Activated T-cell treated with anti-CD3 and anti-CD28 coated beads, Interleukin-2, amount 50 U/mL, for 72 hours (primary cell): ENCODE measurements around the gene VWA5A. TPM values are rescaled to one million over a fixed set of nuclear protein-coding genes. Genes with fewer than 3 reads are reported as not detected.

Experiments used
- ATAC-seq, 2 donors: fragments of 150-1000 bp; cut with Tn5 transposase; replicated peaks in 1 of 2; 2 replicates each; pipeline ENCODE4 v1.10.0; 2021; ENCODE audit warnings: moderate library complexity in 2 of 2, mild to moderate bottlenecking in 1 of 2
- DNase-seq, 2 donors: peaks; one replicate each; pipeline ENCODE4 v3.0.0; 2021 to 2022; ENCODE audit warnings: mixed read lengths in 1 of 2
- H3K27ac Mint-ChIP-seq: one replicate; pipeline ENCODE4 v1.8.0; 2022; ENCODE audit warnings: mild to moderate bottlenecking, moderate library complexity, mixed read lengths
- H3K27me3 Mint-ChIP-seq: one replicate; pipeline ENCODE4 v1.8.0; 2022; ENCODE audit warnings: low read depth, mixed read lengths
- H3K36me3 Mint-ChIP-seq, 2 donors: one replicate each; pipeline ENCODE4 v1.8.0; 2022; ENCODE audit warnings: mixed read lengths in 2 of 2, mild to moderate bottlenecking in 1 of 2; ENCODE audit not compliant: insufficient read depth in 2 of 2
- H3K4me1 Mint-ChIP-seq: one replicate; pipeline ENCODE4 v1.8.0; 2022; ENCODE audit warnings: low read depth, mixed read lengths
- H3K4me3 Mint-ChIP-seq, 2 donors: one replicate each; pipeline ENCODE4 v1.8.0; 2022; ENCODE audit warnings: mild to moderate bottlenecking in 2 of 2, mixed read lengths in 2 of 2, moderate library complexity in 2 of 2
- H3K9me3 Mint-ChIP-seq, 2 donors: one replicate each; pipeline ENCODE4 v1.8.0; 2022; ENCODE audit warnings: mixed read lengths in 2 of 2
- total RNA-seq, 2 donors: library from RNA; stranded (reverse); gene quantifications; one replicate each; pipeline ENCODE4 v1.2.3, GENCODE V29; 2022

Gene VWA5A
- total RNA-seq, 2 donors from 2014 or later: 14.2 to 19.0 TPM

DNA sequence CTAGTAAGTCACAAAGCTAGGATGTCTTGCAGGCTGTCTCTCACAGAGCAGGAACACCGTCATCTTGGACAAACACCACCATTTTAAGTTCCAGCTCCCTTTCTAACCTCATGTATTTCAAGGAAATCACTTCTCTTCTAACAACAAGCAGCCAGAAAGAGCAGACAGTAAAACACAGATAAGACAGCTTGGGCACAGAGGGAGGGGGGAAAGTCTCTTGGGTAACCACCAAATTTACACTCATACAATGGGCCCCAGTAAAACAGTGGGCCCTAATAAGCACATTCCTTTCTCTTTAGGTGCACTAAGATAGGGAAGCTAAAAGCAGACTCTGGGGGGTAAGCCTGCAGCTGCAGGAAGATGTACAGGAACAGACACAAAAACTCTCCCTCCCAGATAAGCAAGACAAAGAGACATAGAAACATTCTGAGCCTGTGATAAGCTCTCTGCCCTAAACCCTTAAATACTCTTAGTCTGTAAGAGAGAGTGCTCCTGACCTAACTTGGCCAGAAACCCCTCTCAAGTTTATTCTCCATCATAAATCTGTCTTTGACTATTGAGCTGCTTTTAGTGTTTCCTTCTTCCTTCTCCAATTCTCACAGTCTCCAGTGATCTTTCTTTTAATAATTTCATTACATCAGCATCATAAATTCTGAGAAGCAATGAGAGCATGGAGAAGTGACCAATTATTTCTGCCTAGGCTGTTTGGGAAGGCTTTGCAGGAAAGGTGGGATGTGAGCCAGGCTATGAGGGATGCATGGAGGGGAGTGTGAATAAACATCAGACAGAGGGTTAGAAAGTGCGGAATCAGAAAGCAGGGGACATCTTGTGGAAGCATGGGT is 75.3 kb downstream of the VWA5A start:
- no peak overlapping the region for H3K27ac Mint-ChIP-seq
- no peak for ATAC-seq
- no peak for DNase-seq
- H3K4me3 Mint-ChIP-seq: no peak overlapping the region
- H3K4me1 Mint-ChIP-seq: no peaks in the 10 kb centered on the region
- H3K36me3 Mint-ChIP-seq: no peaks in the 10 kb centered on the region
- peaks cover 20% of the 10 kb centered on the region for H3K27me3 Mint-ChIP-seq
- no peaks in the 10 kb centered on the region for H3K9me3 Mint-ChIP-seq

DNA sequence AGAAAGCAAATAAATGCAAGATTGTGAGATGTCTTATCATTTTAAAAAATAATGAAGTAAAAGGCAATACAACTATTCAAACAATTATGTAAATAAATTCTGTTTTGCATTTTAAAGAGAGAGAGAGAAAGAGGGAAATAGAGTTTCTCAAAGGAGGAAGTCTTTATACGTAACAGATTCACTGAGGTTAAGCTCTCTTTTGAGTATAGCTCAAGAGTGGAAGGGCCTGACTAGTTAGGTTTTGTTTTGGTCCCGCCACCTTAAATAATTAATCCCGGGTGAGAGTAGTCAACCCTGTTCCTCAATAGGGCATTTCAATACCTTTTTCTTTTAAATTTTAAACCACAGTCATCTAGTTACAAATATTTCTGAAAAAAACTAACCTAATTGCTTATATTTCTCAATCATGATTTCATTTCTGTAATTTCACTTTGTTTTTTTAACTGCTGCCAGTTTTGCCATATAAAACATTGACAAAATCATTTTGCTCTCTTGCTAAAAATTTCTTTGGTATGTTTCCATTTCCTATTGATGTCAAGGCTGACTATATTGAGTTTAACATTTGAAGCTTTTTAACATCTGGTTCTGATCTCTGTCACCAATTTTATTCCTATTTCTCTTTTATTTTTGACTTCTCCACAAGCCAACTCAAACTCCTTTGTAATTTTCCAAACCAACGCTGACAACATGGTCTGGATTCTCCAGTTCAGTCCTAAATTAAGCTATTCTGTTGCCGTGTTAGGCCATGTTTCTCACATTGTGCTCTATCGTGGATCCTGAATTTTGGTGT is 78.2 kb downstream of the VWA5A start:
- Mint-ChIP-seq H3K27ac (no peak overlapping the region), H3K27me3 (peaks cover 17% of the 10 kb centered on the region), H3K4me3 (no peak overlapping the region), H3K4me1 (no peaks in the 10 kb centered on the region), H3K9me3 (no peaks in the 10 kb centered on the region), H3K36me3 (no peaks in the 10 kb centered on the region)
- DNase-seq (no peak), ATAC-seq (no peak)

DNA sequence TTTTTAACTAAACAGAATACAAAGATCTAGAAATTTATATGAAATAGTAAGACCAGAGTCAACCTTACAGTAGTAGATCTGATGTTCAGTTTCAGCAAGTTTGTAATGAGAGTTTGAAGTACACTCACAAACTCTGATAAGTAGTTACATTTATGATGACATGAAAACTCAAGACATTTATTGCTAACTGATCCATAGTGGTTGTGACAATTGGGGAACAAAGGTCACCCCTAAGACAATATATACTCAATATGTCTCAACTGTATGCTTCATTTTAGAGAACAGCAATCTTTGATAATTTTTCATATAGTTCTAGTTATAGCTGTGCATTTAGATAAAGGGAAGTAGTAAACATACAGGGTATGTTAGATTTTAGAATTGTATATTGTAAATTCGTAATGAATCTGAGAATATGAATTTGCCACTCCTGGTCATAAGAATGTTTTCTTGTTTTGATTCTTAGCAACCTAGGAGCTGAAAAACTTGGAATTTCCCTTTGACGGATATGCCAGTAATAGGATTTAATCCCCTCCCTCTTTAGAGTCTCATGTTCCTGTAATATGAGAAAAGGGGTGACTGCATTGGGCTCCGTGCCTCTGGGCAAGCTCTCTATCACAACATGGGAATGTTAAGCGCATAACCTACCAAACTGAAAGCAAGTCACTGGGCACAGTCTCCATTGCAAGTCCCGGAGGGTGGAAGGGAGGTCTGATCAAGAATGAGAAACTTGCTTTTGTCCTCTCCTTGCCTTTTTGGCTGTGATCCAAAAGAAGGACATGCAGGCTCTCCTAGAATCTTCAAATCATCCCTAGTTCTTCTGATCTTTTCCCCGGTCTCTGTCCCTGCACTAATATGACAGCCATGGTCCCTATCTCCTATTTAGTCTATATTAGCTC is 79.3 kb downstream of the VWA5A start:
- peak in 1 of 2 donors; percentile 13 for ATAC-seq
- DNase-seq: no peak
- Mint-ChIP-seq H3K4me1 (peaks cover 4% of the 10 kb centered on the region), H3K36me3 (no peaks in the 10 kb centered on the region), H3K27me3 (peaks cover 17% of the 10 kb centered on the region), H3K4me3 (no peak overlapping the region), H3K27ac (no peak overlapping the region), H3K9me3 (no peaks in the 10 kb centered on the region)

DNA sequence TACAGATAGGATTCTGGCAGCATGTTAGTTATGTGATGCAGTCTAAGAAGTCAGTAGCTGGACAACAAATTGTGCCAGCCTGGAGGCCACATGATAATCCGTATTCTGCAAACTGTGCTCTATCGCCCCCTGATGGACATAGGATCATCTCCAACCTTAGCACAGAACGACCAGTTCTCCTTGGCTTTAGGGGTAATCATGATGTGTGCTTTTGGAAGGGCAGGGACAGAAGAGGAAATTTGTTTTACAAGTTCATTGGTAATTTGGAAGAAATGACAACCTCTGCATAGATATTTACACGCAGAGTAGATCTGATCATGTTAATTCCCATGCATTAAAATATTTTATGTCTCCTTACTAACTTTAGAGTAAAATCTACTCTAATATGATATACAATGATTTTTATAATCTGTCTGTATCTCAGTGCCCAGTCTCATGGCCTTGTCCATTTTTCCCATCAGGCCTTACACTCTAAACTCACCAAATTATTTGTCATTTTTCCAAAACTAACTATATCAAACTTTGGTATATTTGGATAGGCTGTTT is 80.0 kb downstream of the VWA5A start:
- Mint-ChIP-seq H3K27ac (no peak overlapping the region), H3K4me3 (no peak overlapping the region), H3K4me1 (peaks cover 4% of the 10 kb centered on the region), H3K9me3 (no peaks in the 10 kb centered on the region), H3K27me3 (peaks cover 17% of the 10 kb centered on the region), H3K36me3 (no peaks in the 10 kb centered on the region)
- DNase-seq (peak; percentile 53 to 60), ATAC-seq (peak; percentile 84)

Other genes with a start within 250 kb of the VWA5A start
- not detected for gene TMEM225, start 229.8 kb upstream of the VWA5A start, total RNA-seq
- gene OR8D4, start 213.3 kb upstream of the VWA5A start, total RNA-seq: not detected
- not detected for gene OR4D5, start 175.8 kb upstream of the VWA5A start, total RNA-seq
- not detected for gene OR6T1, start 171.6 kb upstream of the VWA5A start, total RNA-seq
- not detected for gene OR10S1, start 137.7 kb upstream of the VWA5A start, total RNA-seq
- not detected for gene OR10G6, start 120.3 kb upstream of the VWA5A start, total RNA-seq
- gene OR10G4, start 102.5 kb upstream of the VWA5A start, total RNA-seq: not detected
- gene OR10G9, start 92.4 kb upstream of the VWA5A start, total RNA-seq: not detected
- gene OR10G8, start 88.7 kb upstream of the VWA5A start, total RNA-seq: not detected
- gene OR10G7, start 74.1 kb upstream of the VWA5A start, total RNA-seq: not detected
- not detected for gene OR10D3, start 67.9 kb downstream of the VWA5A start, total RNA-seq
- not detected for gene OR8G1, start 125.6 kb downstream of the VWA5A start, total RNA-seq
- not detected for gene OR8G5, start 140.9 kb downstream of the VWA5A start, total RNA-seq
- not detected for gene OR8D1, start 198.5 kb downstream of the VWA5A start, total RNA-seq
- not detected for gene OR8D2, start 204.7 kb downstream of the VWA5A start, total RNA-seq